Spleen (tissue), 11 donors: ENCODE measurements around the gene FRMD4A. TPM values are rescaled to one million over a fixed set of nuclear protein-coding genes. Genes with fewer than 3 reads are reported as not detected.

Experiments used
- DNase-seq: peaks from one replicate; pipeline ENCODE4 v3.0.0-alpha.2; 2020
- H3K27ac ChIP-seq, 8 donors: fragments of 200-600 bp; sonication (generic) in 7 of 8; 1 replicate in 4 of 8; 2 replicates in 4 of 8; pipeline versions ENCODE4 v1.5.0 to v1.8.0; 2016 to 2021; ENCODE audit warnings: inconsistent platforms in 4 of 8, mild to moderate bottlenecking in 4 of 8, moderate library complexity in 1 of 8
- H3K27me3 ChIP-seq, 7 donors: fragments of 200-600 bp; sonication (generic) in 6 of 7; replicated peaks in 1 of 7; 1 replicate in 4 of 7; 2 replicates in 3 of 7; pipeline versions ENCODE4 v1.5.0 to v1.8.0; 2016 to 2021; ENCODE audit warnings: inconsistent platforms in 3 of 7, mild to moderate bottlenecking in 1 of 7
- H3K36me3 ChIP-seq, 6 donors: fragments of 200-600 bp; sonication (generic) in 5 of 6; 1 replicate in 4 of 6; 2 replicates in 2 of 6; pipeline versions ENCODE4 v1.5.0 to v1.8.0; 2016 to 2021; ENCODE audit warnings: inconsistent platforms in 2 of 6
- H3K4me1 ChIP-seq, 6 donors: fragments of 200-600 bp; sonication (generic) in 5 of 6; 1 replicate in 3 of 6; 2 replicates in 3 of 6; pipeline versions ENCODE4 v1.5.0 to v1.8.0; 2016 to 2021; ENCODE audit warnings: inconsistent platforms in 3 of 6
- H3K4me3 ChIP-seq, 8 donors: fragments of 200-600 bp; sonication (generic) in 7 of 8; 1 replicate in 4 of 8; 2 replicates in 4 of 8; pipeline versions ENCODE4 v1.5.0 to v1.8.0; 2016 to 2021; ENCODE audit warnings: inconsistent platforms in 4 of 8, mild to moderate bottlenecking in 4 of 8, moderate library complexity in 2 of 8
- H3K9me3 ChIP-seq, 8 donors: fragments of 200-600 bp; sonication (generic) in 7 of 8; 1 replicate in 4 of 8; 2 replicates in 4 of 8; pipeline versions ENCODE4 v1.5.0 to v1.8.0; 2016 to 2021; ENCODE audit warnings: inconsistent platforms in 4 of 8
- POLR2A ChIP-seq, 3 donors: fragments of 450-650 bp; IDR thresholded peaks; one replicate each; pipeline ENCODE4 v1.5.1; 2017; ENCODE audit warnings: antibody characterized with exemption in 3 of 3, mild to moderate bottlenecking in 1 of 3
- POLR2AphosphoS5 ChIP-seq, 3 donors: sonication (generic); formaldehyde crosslinking; IDR thresholded peaks; one replicate each; pipeline ENCODE4 v1.5.1; 2017; ENCODE audit warnings: antibody characterized with exemption in 3 of 3
- WGBS, 5 donors: extraction: QIAGEN DNeasy Blood & Tissue Kit in 3 of 5; methylation state at CpG; one replicate each; pipeline versions ENCODE4 v1.1.5 to v1.1.7; 2013 to 2018; 5-methylcytosine and 5-hydroxymethylcytosine counted together
- intact Hi-C: fragments of 100-400 bp; cut with DNase I; formaldehyde crosslinking; loops from one replicate; pipeline ENCODE4 v1.15.0; 2023; ENCODE audit warnings: low total_unique reads
- polyA plus RNA-seq, 3 donors: library from polyadenylated mRNA; stranded (reverse); fragments of 200-250 nt; gene quantifications; one replicate each; pipeline ENCODE4 v1.2.1, GENCODE V29; 2013
- small RNA-seq, 4 donors: library from RNA; depleted of rRNA; stranded (forward); fragments of <200 nt; gene quantifications; one replicate each; pipeline ENCODE3, GENCODE V24; 2016
- total RNA-seq, 7 donors: library from RNA; depleted of rRNA in 3 of 7; stranded (reverse); fragments of >200 nt in 3 of 7; fragmentation: NEBNext Ultra II Directional in 4 of 7; extraction: Animal tissue kit (Norgen Biotek cat#: 25700) in 4 of 7; gene quantifications; one replicate each; pipeline versions ENCODE4 v1.1.0 to v1.2.1, GENCODE V29; 2016 to 2021
- TF ChIP-seq, protein P1 (sequence below), 11 experiments: fragments of 200-600 bp in 7 of 11; fragments of 450-650 bp in 4 of 11; sonication (generic) in 4 of 11; IDR thresholded peaks in 8 of 11; conservative IDR thresholded peaks in 3 of 11; 1 replicate in 7 of 11; 2 replicates in 4 of 11; pipeline versions ENCODE4 v1.4.0 to v1.8.0; 2016 to 2021; ENCODE audit warnings: antibody characterized with exemption in 11 of 11, inconsistent platforms in 4 of 11, mild to moderate bottlenecking in 1 of 11
- donor health status: healthy with polysubstance abuse.
- donor health status: DM: no; HTN: no; CAD: no; lungs with moderate emphysema.
- donor health status: DM: no; HTN: no; CAD: no.
- donor health status: Bipolar disorder and iron deficiency.
- donor health status: healthy.
- donor health status: DM: no; HTN: no; CAD: no.
- donor health status: DM: yes; HTN: yes; CAD: no.

Gene FRMD4A
- total and polyA plus RNA-seq, 10 donors: 9.2 to 141 (median 80.5) TPM

DNA sequence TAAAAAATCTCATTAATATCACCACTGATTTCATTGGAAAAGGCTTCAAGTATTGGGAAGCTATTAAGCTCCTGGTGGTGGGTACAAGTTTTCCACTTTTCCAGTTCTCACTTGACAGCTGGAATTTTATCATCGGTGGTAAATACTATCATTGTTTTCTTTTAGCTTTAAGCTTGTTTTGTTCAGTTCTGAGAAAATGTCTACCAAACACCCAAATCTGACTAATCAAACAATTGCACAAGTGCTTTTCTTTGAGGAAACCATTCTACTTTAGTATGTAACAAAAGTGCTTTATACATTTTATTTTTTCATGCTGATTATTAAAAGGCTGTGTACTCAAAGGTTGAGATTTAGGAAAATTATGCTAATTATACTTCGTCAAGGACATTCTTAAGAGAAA, 736.1 kb downstream of the FRMD4A start:
- H3K36me3 ChIP-seq: peaks cover 0 to 83% (median 21%) of the 10 kb centered on the region in 6 donors
- no peak for DNase-seq
- no peak overlapping the region for H3K27ac ChIP-seq
- H3K4me1 ChIP-seq: peaks cover 0 to 14% (median 3%) of the 10 kb centered on the region in 6 donors
- H3K27me3 ChIP-seq: no peaks in the 10 kb centered on the region
- intact Hi-C loops: no loop called here
- H3K4me3 ChIP-seq: no peak overlapping the region
- 90 to 97% (median 93%) methylated on average over 2 of the region's 2 CpGs for WGBS, 5 donors
- no peaks in the 10 kb centered on the region for H3K9me3 ChIP-seq
- TF ChIP-seq, protein P1, sequence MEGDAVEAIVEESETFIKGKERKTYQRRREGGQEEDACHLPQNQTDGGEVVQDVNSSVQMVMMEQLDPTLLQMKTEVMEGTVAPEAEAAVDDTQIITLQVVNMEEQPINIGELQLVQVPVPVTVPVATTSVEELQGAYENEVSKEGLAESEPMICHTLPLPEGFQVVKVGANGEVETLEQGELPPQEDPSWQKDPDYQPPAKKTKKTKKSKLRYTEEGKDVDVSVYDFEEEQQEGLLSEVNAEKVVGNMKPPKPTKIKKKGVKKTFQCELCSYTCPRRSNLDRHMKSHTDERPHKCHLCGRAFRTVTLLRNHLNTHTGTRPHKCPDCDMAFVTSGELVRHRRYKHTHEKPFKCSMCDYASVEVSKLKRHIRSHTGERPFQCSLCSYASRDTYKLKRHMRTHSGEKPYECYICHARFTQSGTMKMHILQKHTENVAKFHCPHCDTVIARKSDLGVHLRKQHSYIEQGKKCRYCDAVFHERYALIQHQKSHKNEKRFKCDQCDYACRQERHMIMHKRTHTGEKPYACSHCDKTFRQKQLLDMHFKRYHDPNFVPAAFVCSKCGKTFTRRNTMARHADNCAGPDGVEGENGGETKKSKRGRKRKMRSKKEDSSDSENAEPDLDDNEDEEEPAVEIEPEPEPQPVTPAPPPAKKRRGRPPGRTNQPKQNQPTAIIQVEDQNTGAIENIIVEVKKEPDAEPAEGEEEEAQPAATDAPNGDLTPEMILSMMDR (IDR thresholded peaks at IDR 0.05 in 8 of 11, conservative IDR thresholded peaks at IDR 0.05 in 3 of 11): no peak
- TF ChIP-seq POLR2A (IDR thresholded peaks at IDR 0.05) (no peak), POLR2AphosphoS5 (IDR thresholded peaks at IDR 0.05) (no peak)

Small RNA genes lying within 50 kb of the gene (small RNA-seq; reads per million reads assigned to genes)
- gene RNA5SP301: 0 to 0.08 (median 0.03) reads per million in 4 donors
